HG02884 (cell line): ENCODE results near the gene GLI3.

ENCODE experiments used
- ATAC-seq: cut with Tn5 transposase; IDR thresholded peaks from one replicate; pipeline ENCODE4 v1.9.1; 2021; ENCODE audit warnings: mild to moderate bottlenecking, moderate library complexity; ENCODE audit not compliant: unreplicated experiment

The GLI3 gene

GRCh38 chr7:42085531-42085930, 151.5 kb downstream of the GLI3 start:
- no peak for ATAC-seq

GRCh38 chr7:42084263-42084662, 152.7 kb downstream of the GLI3 start:
- no peak for ATAC-seq

GRCh38 chr7:42083284-42083683, 153.7 kb downstream of the GLI3 start:
- no peak for ATAC-seq

GRCh38 chr7:42082144-42082543, 154.9 kb downstream of the GLI3 start:
- ATAC-seq = no peak

GRCh38 chr7:42081671-42082070, 155.3 kb downstream of the GLI3 start:
- ATAC-seq = no peak

GRCh38 chr7:42080841-42081586, 156.0 kb downstream of the GLI3 start:
- ATAC-seq = no peak

- no peak for ATAC-seq
These were observed 159.5 kb downstream of the GLI3 start for GRCh38 chr7:42077271-42078135.

- ATAC-seq = no peak
These were observed 160.1 kb downstream of the GLI3 start for GRCh38 chr7:42076870-42077269.

- no peak for ATAC-seq
These were observed 161.6 kb downstream of the GLI3 start for GRCh38 chr7:42075418-42075817.

- ATAC-seq = no peak
These were observed 162.9 kb downstream of the GLI3 start for GRCh38 chr7:42074076-42074475.

- no peak for ATAC-seq
These were observed 165.4 kb downstream of the GLI3 start for GRCh38 chr7:42071372-42072261.

- ATAC-seq = no peak
These were observed 166.9 kb downstream of the GLI3 start for GRCh38 chr7:42070068-42070467.

- no peak for ATAC-seq
These were observed 167.4 kb downstream of the GLI3 start for GRCh38 chr7:42069590-42069989.

- no peak for ATAC-seq
These were observed 168.3 kb downstream of the GLI3 start for GRCh38 chr7:42068554-42069280.

- ATAC-seq = no peak
These were observed 171.1 kb downstream of the GLI3 start for GRCh38 chr7:42065942-42066341.

GRCh38 chr7:42065015-42065414, 172.0 kb downstream of the GLI3 start:
- no peak for ATAC-seq

- ATAC-seq = no peak
These were observed 172.5 kb downstream of the GLI3 start for GRCh38 chr7:42064534-42064933.

GRCh38 chr7:42059275-42059674, 177.7 kb downstream of the GLI3 start:
- ATAC-seq = no peak

- no peak for ATAC-seq
These were observed 179.7 kb downstream of the GLI3 start for GRCh38 chr7:42057331-42057730.

- no peak for ATAC-seq
These were observed 181.8 kb downstream of the GLI3 start for GRCh38 chr7:42055171-42055570.
